H9 (cell line): ENCODE measurements around the gene WFDC5. TPM values are rescaled to one million over a fixed set of nuclear protein-coding genes. Genes with fewer than 3 reads are reported as not detected.

Experiments
- DNase-seq: peaks from one replicate; pipeline ENCODE4 v3.0.0-alpha.2; 2017
- H2AFZ ChIP-seq: one replicate; pipeline ENCODE4 v1.6.1; 2013; ENCODE audit warnings: mild to moderate bottlenecking, low read length, control low read depth, moderate library complexity
- H2AK5ac ChIP-seq: 2 replicates; pipeline ENCODE4 v1.6.1; 2013; ENCODE audit warnings: low read length, control low read depth, mixed read lengths; ENCODE audit not compliant: insufficient read length
- H2BK120ac ChIP-seq: one replicate; pipeline ENCODE4 v1.6.1; 2013; ENCODE audit warnings: low read depth, mild to moderate bottlenecking, low read length, control low read depth, inconsistent platforms; ENCODE audit not compliant: poor library complexity, severe bottlenecking
- H2BK12ac ChIP-seq: 2 replicates; pipeline ENCODE4 v1.6.1; 2013; ENCODE audit warnings: low read length, control low read depth, mixed read lengths, low read depth; ENCODE audit not compliant: insufficient read length
- H2BK15ac ChIP-seq: 2 replicates; pipeline ENCODE4 v1.6.1; 2013; ENCODE audit warnings: low read depth, low read length, control low read depth
- H2BK20ac ChIP-seq: one replicate; pipeline ENCODE4 v1.6.1; 2013; ENCODE audit warnings: low read depth, mild to moderate bottlenecking, low read length, control low read depth, inconsistent platforms; ENCODE audit not compliant: poor library complexity, severe bottlenecking
- H2BK5ac ChIP-seq: 2 replicates; pipeline ENCODE4 v1.6.1; 2013; ENCODE audit warnings: low read length, control low read depth, mixed read lengths; ENCODE audit not compliant: insufficient read length
- H3K14ac ChIP-seq: 2 replicates; pipeline ENCODE4 v1.6.1; 2013; ENCODE audit warnings: low read length, control low read depth; ENCODE audit not compliant: insufficient read depth
- H3K18ac ChIP-seq: 2 replicates; pipeline ENCODE4 v1.6.1; 2013; ENCODE audit warnings: low read depth, mild to moderate bottlenecking, mixed read lengths, low read length, control low read depth; ENCODE audit not compliant: insufficient read length
- H3K23ac ChIP-seq: 2 replicates; pipeline ENCODE4 v1.6.1; 2013; ENCODE audit warnings: low read length, control low read depth, mixed read lengths, low read depth; ENCODE audit not compliant: insufficient read length
- H3K23me2 ChIP-seq: 2 replicates; pipeline ENCODE4 v1.6.1; 2013; ENCODE audit warnings: low read depth, mild to moderate bottlenecking, mixed read lengths, low read length, control low read depth; ENCODE audit not compliant: insufficient read length, poor library complexity, severe bottlenecking
- H3K27ac ChIP-seq: 2 replicates; pipeline ENCODE4 v1.5.1; 2013; ENCODE audit warnings: low read length, control low read depth, mixed read lengths, low read depth; ENCODE audit not compliant: insufficient read length
- H3K27me3 ChIP-seq: 2 replicates; pipeline ENCODE4 v1.6.1; 2013; ENCODE audit warnings: low read length, control low read depth, inconsistent platforms; ENCODE audit not compliant: insufficient read depth
- H3K4ac ChIP-seq: 2 replicates; pipeline ENCODE4 v1.6.1; 2013; ENCODE audit warnings: low read depth, mild to moderate bottlenecking, control low read depth, inconsistent platforms, low read length, moderate library complexity
- H3K4me1 ChIP-seq: 2 replicates; pipeline ENCODE4 v1.6.1; 2013; ENCODE audit warnings: low read length, control low read depth, inconsistent platforms; ENCODE audit not compliant: insufficient read depth
- H3K4me2 ChIP-seq: 2 replicates; pipeline ENCODE4 v1.6.1; 2013; ENCODE audit warnings: low read length, control low read depth, mixed read lengths; ENCODE audit not compliant: insufficient read length, insufficient read depth
- H3K56ac ChIP-seq: 2 replicates; pipeline ENCODE4 v1.6.1; 2013; ENCODE audit warnings: low read depth, mild to moderate bottlenecking, mixed read lengths, low read length, control low read depth; ENCODE audit not compliant: insufficient read length
- H3K79me1 ChIP-seq: 2 replicates; pipeline ENCODE4 v1.6.1; 2013; ENCODE audit warnings: low read depth, mild to moderate bottlenecking, moderate library complexity, low read length, control low read depth, inconsistent platforms; ENCODE audit not compliant: insufficient read depth, poor library complexity, severe bottlenecking
- H3K79me2 ChIP-seq: 2 replicates; pipeline ENCODE4 v1.6.1; 2013; ENCODE audit warnings: low read length, control low read depth, inconsistent platforms; ENCODE audit not compliant: insufficient read depth
- H3K9ac ChIP-seq: 2 replicates; pipeline ENCODE4 v1.6.1; 2013; ENCODE audit warnings: low read length, control low read depth, mixed read lengths; ENCODE audit not compliant: insufficient read length; ENCODE audit errors: extremely low read depth
- H3K9me3 ChIP-seq: one replicate; pipeline ENCODE4 v1.6.1; 2013; ENCODE audit warnings: low read depth, low read length, inconsistent platforms; ENCODE audit not compliant: control insufficient read depth
- H3T11ph ChIP-seq: one replicate; pipeline ENCODE4 v1.6.1; 2013; ENCODE audit warnings: mild to moderate bottlenecking, low read length, control low read depth, inconsistent platforms
- H4K20me1 ChIP-seq: one replicate; pipeline ENCODE4 v1.6.1; 2013; ENCODE audit not compliant: control insufficient read depth, insufficient read length, insufficient read depth
- H4K5ac ChIP-seq: 2 replicates; pipeline ENCODE4 v1.6.1; 2013; ENCODE audit warnings: low read depth, mild to moderate bottlenecking, mixed read lengths, low read length, control low read depth; ENCODE audit not compliant: insufficient read length
- H4K8ac ChIP-seq: replicated peaks from 2 replicates; pipeline ENCODE4 v1.6.1; 2013; ENCODE audit warnings: low read length, control low read depth, mixed read lengths, low read depth; ENCODE audit not compliant: insufficient read length
- H4K91ac ChIP-seq: 2 replicates; pipeline ENCODE4 v1.6.1; 2013; ENCODE audit warnings: low read depth, mild to moderate bottlenecking, moderate library complexity, mixed read lengths, low read length, control low read depth; ENCODE audit not compliant: insufficient read length
- H3K27ac Mint-ChIP-seq, 3 experiments: 2 replicates in 2 of 3; 3 replicates in 1 of 3; pipeline ENCODE4 v1.8.0; 2020 to 2021; ENCODE audit warnings: mixed read lengths in 3 of 3, mild to moderate bottlenecking in 1 of 3, moderate library complexity in 1 of 3
- H3K27me3 Mint-ChIP-seq: 2 replicates; pipeline ENCODE4 v1.8.0; 2021; ENCODE audit warnings: low read depth, mild to moderate bottlenecking, moderate library complexity, mixed read lengths
- H3K36me3 Mint-ChIP-seq, 3 experiments: 2 replicates in 2 of 3; 3 replicates in 1 of 3; pipeline ENCODE4 v1.8.0; 2020 to 2021; ENCODE audit warnings: low read depth in 3 of 3, mixed read lengths in 3 of 3; ENCODE audit not compliant: insufficient read depth in 1 of 3
- H3K4me1 Mint-ChIP-seq, 2 experiments: 2 replicates each; pipeline ENCODE4 v1.8.0; 2020; ENCODE audit warnings: mixed read lengths in 2 of 2
- H3K4me3 Mint-ChIP-seq, 2 experiments: 2 replicates in 1 of 2; 3 replicates in 1 of 2; pipeline ENCODE4 v1.8.0; 2020 to 2021; ENCODE audit warnings: mild to moderate bottlenecking in 2 of 2, mixed read lengths in 2 of 2, moderate library complexity in 1 of 2
- H3K9me3 Mint-ChIP-seq, 2 experiments: 2 replicates in 1 of 2; 3 replicates in 1 of 2; pipeline ENCODE4 v1.8.0; 2020; ENCODE audit warnings: mild to moderate bottlenecking in 2 of 2, mixed read lengths in 2 of 2, moderate library complexity in 1 of 2
- CTCF ChIP-seq: fragments of 200-600 bp; sonication (generic); conservative IDR thresholded peaks from 3 replicates; pipeline ENCODE4 v1.8.0; 2021; ENCODE audit warnings: antibody characterized with exemption, mild to moderate bottlenecking
- WGBS: extraction: QIAGEN DNeasy Blood & Tissue Kit; methylation state at CpG from one replicate; pipeline ENCODE4 v1.1.7; 2013; ENCODE audit warnings: missing lambda C conversion rate, low lambda C conversion rate, mixed read lengths; ENCODE audit not compliant: insufficient read length; ENCODE audit errors: extremely low coverage; 5-methylcytosine and 5-hydroxymethylcytosine counted together
- total RNA-seq: library from RNA; stranded (reverse); gene quantifications from 2 replicates; pipeline ENCODE4 v1.2.1, GENCODE V29; 2021

The WFDC5 gene
- total RNA-seq, 1 experiment from 2014 or later: not detected

GRCh38 chr20:45073221-45073620 lies 41.8 kb downstream of the WFDC5 start:
- Histone ChIP-seq H2AK5ac (no peak overlapping the region), H4K91ac (no peak overlapping the region), H3K9me3 (no peaks in the 10 kb centered on the region), H4K5ac (no peak overlapping the region), H3T11ph (no peak overlapping the region), H2BK5ac (no peak overlapping the region), H3K4me1 (peaks cover 7% of the 10 kb centered on the region; the same call in 1 of the 2 replicates), H3K56ac (no peak overlapping the region), H3K4me2 (no peak overlapping the region), H3K23me2 (no peaks in the 10 kb centered on the region), H3K27me3 (no peaks in the 10 kb centered on the region), H2BK120ac (no peak overlapping the region), H3K79me1 (peaks cover 3% of the 10 kb centered on the region), H4K20me1 (no peaks in the 10 kb centered on the region), H2BK20ac (no peak overlapping the region), H3K9ac (no peak overlapping the region), H2AFZ (no peak overlapping the region), H3K27ac (no peak overlapping the region), H2BK15ac (no peak overlapping the region), H3K14ac (no peak overlapping the region), H4K8ac (no peak overlapping the region), H3K18ac (no peak overlapping the region), H2BK12ac (no peak overlapping the region), H3K79me2 (no peaks in the 10 kb centered on the region), H3K23ac (no peak overlapping the region), H3K4ac (no peak overlapping the region)
- no CpG with 5 or more reads among the region's 3 CpGs for WGBS
- no peak for DNase-seq
- Mint-ChIP-seq H3K4me1 (peaks cover 15 to 17% of the 10 kb centered on the region in 2 experiments), H3K4me3 (no peak overlapping the region), H3K9me3 (no peaks in the 10 kb centered on the region), H3K27me3 (no peaks in the 10 kb centered on the region), H3K36me3 (peaks cover 4 to 20% (median 10%) of the 10 kb centered on the region in 3 experiments; a peak in 5 of 7 replicates), H3K27ac (0 out of 7 replicates have a peak overlapping the region, but pooled peaks of 1 of the 3 experiments have one; percentile 33)
- TF ChIP-seq CTCF: no peak
